ENCODE data around the gene CYP2W1.

The CYP2W1 gene

GRCh38 chr7:1016577-1017531 lies 33.9 kb downstream of the CYP2W1 start:
- no peak for DNase-seq

GRCh38 chr7:1017586-1018333 lies 34.8 kb downstream of the CYP2W1 start:
- no peak for DNase-seq

DNA sequence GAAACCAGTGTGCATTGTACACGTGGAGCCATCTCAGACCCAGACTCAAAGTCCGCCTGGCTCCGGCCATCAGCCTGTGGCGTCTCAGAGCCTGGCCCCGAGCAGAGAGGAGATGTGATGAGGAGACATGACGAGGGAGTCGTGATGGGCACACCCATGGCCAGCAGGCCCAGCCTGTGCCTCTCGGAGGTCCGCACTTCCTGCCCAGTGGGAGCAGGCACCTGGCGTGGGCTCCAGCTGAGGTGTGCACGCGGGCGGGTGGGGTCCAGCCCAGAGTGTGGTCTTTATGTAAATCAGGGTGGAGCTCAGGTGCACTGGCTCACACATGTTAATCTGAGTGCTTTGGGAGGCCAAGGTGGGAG lies 35.3 kb downstream of the CYP2W1 start:
- no peak for DNase-seq

GRCh38 chr7:1019255-1019785 lies 36.3 kb downstream of the CYP2W1 start:
- no peak for DNase-seq

- DNase-seq, result no peak
Observed at GRCh38 chr7:1019789-1020610, 37.0 kb downstream of the CYP2W1 start.

- DNase-seq, result no peak
Observed at GRCh38 chr7:1020849-1021251, 37.9 kb downstream of the CYP2W1 start.

DNA sequence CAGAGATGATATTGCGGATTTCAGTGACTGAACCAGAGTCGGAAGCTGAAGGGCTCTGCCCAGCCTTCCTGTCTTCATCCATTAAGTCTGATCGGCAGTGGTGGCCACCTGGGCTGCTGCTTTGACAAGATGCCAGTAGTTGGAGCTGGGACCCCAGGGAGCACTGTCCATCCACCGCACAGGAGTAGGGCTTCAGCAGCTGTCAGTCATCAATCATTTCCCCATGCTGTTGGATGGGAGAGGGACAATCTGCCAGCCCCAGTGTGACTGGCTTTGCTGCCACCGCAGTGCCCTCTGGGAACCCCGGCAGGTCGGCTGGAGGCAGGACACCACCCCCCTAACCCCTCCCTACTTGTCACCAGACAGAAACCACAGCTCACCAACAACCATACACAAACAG lies 38.4 kb downstream of the CYP2W1 start:
- DNase-seq, result no peak

- no peak for DNase-seq
Observed at GRCh38 chr7:1021931-1022330, 39.0 kb downstream of the CYP2W1 start.

DNA sequence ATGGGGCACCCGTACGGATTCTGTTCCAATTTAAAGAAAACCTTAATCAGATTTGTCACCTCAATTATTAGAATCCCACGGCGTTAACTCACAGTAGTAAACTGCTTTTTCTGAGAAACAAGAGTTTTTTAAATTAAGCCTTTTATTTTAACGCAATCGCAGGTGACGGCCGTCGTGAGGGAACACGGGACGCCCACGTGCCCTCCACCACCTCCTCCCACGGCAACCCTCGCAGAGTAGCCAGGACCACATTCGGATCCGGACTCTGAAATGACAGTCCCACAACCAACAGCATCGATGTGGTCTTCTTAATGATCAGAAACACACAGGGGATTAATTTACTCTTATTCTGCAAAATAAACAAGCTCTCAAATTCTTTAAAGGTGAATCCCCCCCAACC lies 39.4 kb downstream of the CYP2W1 start:
- no peak for DNase-seq

- no peak for DNase-seq
Observed at GRCh38 chr7:1022801-1023465, 40.0 kb downstream of the CYP2W1 start.

DNA sequence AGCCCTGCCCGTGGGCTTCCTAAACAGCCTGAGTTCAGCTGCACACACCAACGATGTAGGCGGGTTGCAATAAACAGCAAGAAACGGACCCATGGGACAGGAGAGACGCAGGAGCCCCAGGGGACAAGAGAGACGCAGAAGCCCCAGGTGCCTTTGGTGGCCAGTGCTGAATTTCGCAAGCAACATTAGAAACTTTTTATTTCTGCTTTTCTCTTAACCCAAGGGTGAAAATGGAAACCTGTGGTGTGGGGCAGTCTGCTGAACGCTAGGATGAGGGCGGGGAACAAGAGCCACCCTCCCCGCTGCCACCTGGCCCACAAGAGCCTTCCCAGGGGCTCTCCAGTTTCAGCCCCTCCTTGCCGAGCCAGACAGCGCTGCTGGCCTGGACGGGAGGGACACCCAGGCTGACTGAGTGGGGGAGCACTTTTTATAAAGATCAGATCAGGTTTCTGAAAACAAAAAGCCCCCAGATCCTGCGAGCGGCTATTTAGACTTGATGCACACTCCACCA lies 41.4 kb downstream of the CYP2W1 start:
- no peak for DNase-seq

DNA sequence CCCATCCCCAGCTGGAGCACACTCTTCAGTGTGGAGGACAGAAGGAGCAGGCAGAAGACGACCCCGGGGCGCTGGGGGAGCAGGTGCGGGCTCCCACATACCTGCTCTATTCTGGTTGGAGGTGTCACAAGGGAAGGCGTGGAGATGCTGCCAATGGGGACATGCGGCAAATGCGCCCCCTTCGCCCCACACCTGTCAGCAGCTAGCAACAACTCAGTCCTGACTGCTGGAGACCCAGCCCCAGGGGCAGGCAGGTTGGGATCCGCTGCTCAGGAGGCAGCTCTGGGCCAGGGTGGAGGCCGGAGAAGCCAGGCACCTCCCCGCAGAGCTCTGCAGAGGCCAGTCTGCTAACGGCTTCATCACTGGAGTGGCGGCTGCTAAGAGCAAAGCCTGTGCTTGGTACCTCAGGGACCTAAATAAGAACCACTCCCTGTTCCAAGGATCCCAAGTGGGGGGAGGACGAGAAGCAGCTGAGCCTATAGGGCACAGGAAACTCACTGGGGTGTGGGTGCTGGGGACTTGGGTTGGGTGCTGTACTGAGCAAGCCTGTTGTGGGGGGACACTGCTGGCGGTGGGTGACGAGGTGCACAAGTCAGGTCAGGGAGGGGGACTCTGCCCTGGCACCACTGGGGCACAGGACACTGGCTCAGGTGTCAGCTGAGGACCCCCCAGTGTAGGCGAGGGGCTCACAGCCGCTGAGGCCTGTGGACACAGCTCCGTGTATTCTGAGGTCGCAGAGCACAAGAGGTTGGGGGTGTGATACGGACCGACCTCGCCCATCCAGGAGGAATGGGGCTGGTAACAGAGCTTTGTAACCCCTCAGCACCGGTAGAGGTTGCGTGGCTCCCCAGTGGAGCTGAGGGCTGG lies 42.1 kb downstream of the CYP2W1 start:
- DNase-seq, result no peak

DNA sequence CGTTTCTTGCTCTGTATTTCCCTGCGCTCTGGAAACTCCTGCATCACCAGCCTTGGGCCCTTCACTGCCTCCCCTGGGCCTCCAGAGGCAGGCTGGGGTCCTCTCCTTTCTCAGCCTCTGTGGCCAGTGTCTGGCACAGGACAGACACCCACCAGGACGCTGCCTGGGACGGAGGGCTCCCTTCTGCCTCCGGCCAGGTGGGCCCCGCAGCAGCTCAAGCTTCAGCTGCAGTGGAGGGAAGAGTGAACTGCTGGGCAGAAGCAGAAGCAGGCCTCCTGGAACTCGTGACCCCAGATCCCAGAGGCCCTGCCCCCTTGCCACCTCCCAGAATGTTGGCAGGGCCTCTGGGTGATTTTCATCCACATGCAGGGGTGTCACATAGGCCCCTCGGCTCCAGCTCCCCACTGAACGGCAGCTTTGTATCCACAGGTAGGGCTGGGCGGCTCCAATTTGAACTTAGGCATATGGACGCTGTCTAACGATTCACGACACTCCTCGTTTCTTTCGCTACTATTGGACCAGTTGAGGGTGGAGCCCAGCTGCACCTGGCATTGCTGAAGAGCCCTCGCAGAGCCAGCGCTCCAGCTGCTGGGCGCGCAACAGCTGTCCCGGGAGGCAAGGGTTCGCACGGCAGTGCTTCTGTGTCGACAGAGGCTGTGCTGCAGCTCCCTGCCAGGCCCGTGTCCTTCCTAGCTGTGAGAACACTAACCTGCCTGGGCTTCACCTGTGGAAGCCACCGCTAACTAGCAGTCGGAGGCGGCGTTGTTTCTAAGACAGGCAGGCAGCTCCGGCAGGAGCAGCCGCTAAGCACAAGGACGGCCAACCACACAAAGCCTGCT lies 43.0 kb downstream of the CYP2W1 start:
- DNase-seq, result no peak

- DNase-seq, result no peak
Observed at GRCh38 chr7:1026721-1027161, 43.8 kb downstream of the CYP2W1 start.

- DNase-seq, result peak; percentile 16
Observed at GRCh38 chr7:1027242-1028043, 44.5 kb downstream of the CYP2W1 start.

DNA sequence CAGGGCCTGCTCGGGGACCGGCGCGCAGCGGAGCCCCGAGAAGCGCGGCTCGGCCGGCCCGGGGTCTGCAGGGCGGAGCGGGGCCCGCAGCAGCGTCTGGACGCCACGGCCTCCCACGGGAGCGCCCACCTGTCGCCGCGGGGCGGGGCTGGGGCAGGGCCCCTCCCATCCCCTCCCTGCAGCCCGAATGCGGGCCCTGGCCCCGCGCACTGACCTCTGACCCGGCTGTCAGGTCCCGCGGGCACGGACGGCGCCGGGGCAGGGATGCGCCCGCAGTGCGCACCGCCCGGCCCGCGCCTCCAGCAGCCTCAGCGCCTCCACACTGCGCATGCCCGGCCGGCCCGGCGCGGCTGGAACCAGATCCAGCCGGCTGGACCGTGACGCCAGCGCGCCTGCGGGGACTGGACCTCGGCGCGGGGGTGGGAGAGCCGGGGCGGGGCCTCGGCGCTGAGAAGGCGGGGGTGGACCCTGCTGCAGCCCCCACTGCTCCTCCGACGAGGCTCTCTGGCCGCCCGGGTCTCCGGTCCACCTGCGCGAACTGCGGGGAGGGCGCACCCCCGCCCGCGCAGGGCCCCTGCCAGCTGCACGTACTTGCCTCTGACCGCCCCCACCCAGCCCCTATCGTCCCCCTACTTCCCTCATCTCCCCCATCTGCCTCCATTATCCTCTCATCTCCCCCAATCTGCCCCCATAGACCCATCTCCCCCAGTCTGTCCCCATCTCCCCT lies 45.2 kb downstream of the CYP2W1 start:
- DNase-seq, result peak; percentile 89

GRCh38 chr7:1028775-1029636 lies 46.0 kb downstream of the CYP2W1 start:
- DNase-seq, result peak; percentile 95
